Suppressor macrophage (primary cell): Measurements from ENCODE around the gene FAM118B.
"Not testable (repeated sequence)": the region's sequence is repeated elsewhere in the genome, so short reads cannot be mapped to it uniquely, and the experiment has no call there.

Experiments used
- DNase-seq, 4 experiments: peaks; one replicate each; pipeline ENCODE4 v3.0.0-alpha.2; 2020 to 2022

Gene FAM118B

DNA sequence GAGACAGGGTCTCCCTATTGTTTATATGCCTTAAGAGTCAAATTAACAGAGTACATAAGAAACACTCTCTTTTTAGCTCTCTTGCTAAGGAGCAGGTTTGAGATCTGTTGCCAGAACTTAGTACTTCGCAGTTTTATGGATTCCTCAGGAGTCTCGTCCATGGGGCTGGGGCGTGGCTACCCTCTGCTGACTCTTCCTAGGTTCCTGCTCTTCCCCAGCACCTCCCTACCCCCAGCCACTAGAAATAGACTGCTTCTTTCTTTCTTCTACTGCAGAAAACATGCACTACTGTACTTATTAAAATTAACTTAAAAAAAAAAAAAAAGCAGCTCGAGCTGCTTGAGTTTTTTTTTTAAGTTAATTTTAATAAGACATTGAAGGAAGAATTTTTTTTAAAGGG lies 8.0 kb downstream of the FAM118B start:
- DNase-seq, result peak in 2 of 4 experiments; percentile 9

DNA sequence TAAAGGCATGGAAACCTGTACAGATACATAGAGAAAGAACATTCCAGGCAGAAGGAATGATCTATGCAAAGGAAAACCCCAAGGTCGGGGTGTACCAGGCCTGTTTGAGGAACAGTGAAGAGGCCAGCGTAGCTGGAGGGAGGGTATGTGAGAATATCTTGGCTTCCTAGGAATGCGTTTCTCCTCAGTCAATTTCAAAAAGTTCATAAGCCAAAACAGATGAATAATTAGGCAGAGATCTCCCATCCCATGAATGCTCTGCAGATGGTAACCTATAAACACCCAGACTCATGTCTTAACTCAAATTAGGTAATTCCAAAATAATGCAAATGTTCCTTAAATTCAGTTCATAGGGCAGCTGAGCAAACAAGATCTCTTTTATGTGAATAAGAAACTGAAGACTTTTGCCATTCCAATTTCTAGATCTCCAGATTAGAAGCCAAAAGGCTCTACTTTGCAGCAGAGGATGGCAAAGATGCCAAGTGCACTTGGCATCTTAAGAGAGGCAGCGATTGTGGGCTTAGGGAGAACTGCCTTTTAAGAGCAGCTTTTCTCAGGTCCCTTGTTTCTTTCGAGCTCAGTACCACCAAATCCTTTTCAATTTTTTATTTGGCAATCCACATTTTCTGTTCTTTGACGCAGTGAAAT lies 13.2 kb downstream of the FAM118B start:
- no peak for DNase-seq

DNA sequence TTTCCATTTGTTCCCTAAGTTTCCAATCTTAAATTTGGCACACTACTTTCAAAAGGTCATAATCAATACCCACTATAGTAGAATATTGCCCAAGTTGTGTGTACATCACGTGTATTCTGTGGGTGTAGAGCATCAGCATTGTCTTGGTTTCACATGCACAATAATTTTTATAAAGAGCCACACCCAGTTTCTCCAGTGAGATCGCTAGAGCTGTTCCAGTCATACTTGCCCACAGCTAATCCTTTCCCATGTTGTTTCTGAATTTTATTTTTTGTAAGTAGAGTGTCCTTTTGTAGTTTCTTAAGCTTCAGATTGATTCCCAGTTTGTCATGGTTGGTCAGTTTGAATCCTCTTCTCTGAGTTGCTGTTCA lies 13.7 kb downstream of the FAM118B start:
- no peak for DNase-seq

DNA sequence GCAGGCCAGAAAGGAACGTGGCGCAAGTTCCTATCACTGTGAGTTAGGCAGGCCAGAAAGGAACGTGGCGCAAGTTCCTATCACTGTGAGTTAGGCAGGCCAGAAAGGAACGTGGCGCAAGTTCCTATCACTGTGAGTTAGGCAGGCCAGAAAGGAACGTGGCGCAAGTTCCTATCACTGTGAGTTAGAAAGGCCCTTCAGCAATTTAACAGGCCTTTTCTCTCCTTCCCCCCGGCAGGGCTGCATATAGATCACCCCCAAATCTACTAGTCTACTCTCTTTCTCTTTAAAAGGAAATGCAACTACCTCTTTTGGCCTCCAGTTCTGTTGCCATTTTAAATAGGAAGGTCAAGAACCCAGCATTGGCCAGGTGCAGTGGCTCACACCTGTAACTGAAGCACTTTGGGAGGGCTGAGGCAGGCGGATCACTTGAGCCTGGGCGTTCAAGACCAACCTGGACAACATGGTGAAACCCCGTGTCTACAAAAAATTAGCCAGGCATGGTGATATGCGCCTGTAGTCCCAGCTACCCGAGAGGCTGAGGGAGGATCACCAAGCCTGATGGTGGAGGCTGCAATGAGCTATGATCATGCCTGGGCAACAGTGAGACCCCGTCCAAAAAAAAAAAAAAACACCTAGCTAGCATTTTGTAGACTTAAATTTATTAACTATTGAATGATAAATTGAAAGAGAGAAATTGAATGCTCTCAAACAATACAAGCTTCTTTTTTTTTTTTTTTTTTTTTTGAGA lies 14.9 kb downstream of the FAM118B start:
- DNase-seq, result no peak

DNA sequence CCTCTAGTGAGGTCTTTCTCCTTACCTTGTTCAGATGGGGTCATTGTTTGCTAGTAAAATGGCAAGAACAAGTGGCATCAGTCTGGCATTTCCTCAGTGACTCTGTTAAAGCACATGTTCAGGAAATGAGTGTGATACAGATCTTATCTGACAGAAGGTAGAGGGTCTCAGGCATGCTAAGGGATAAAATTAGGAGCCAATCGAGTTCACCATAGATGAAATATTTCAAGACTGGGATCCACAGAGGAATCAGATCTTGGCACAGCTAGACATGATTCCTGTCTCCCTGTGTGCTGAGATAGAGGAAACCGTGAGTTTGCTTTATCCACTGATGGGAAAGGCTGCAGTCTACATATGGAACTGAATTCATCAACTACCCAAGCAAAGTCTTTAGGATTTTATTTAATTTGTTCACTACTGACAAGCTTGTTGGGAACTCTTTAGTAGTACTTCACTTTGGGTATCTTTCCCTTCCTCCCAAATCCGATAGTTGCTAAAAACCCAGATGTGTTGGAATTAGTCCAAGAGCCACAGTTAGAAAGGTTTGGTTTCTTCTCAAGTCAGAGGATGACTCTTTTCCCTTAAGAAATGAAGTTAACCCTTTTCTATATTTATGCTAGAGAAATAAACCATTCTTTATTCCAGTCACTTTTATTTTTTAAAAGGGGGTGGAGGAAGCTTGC lies 18.4 kb downstream of the FAM118B start:
- no peak for DNase-seq

DNA sequence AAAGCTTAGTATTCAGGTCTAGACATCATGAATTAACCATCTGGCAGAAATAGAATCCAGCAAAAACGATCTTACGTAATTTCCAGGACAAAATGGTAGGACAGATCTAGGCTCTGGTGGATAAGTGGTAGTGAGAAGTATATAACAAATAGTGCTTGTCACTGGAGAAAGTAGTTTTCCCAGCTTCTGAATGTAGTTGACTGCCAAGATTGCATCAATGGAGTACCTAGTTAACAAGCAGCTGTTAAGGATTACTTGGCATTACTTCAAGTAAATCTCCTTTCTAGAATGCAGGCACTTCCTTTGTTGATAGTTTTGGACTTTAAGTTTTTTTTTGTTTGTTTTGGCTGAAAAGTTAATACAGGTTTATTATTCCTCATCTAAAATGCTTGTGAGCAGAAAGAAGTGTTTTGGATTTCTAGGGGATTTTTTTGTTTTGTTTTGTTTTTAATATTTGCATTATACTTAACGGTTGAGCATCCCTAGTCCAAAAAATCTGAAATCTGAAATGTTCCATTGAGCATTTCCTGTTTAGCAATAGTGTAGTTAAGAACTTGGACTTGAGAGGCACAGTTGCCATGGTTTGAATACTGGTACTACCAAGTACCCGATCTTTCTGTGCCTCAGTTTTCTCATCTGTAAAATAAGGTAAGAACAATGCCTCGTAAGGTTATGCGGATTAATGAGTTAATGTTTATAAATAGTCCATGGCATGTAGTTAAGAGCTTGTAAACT lies 20.3 kb downstream of the FAM118B start:
- DNase-seq, result no peak

DNA sequence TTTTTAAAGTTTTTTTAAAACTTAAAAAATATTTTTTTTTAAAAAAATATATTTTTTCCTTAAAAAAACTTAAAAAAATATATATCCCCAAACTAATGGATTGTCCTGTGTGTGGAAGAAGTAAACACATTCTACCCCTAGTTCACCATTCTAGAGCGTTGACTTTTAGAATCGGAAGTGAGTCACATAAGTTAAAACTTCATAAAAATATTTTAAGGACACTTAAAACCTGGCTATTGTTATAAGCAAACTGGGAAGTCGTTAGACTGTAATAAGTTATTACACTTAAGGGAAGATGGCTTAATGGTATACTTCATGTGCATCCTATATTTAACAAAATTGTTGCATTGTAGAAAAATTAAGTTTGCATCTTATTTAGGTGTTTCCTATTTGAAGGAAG lies 21.1 kb downstream of the FAM118B start:
- no peak for DNase-seq

DNA sequence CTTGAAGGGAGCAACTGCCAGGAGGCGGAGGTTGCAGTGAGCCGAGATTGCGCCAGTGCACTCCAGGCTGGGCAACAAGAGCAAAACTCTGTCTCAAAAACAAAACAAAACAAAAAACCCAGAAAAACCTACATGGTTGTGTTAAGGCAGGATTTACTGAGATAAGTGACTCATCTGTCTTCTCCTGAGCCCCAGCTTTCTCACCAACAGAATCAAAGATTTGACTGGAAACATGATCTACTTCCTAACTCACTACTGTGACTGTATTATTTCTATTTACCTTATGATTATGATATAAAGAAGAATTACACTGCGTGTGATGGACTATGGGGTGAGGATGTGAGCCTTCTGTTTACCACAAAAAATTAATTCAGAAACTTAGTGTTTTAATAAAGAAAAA lies 21.8 kb downstream of the FAM118B start:
- DNase-seq, result no peak

DNA sequence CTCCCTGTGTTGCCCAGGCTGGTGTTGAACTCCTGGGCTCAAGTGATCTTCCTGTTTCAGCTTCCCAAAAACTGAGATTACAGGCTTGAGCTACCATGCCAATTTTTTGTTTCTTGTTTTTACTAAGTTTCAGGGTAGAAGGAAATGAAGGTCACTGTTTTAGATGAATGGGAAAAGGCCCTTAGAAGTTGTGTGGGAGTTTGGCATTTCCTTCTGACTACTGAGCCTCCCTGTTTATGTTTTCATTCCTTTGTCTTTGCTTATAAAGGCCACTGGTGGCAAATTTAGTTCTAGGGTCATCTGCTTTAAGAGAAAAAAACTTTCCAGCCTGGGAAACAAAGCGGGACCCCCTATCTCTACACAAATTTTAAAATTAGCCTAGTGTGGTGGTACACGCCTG lies 35.1 kb downstream of the FAM118B start:
- DNase-seq, result peak in 1 of 4 experiments; percentile 25

DNA sequence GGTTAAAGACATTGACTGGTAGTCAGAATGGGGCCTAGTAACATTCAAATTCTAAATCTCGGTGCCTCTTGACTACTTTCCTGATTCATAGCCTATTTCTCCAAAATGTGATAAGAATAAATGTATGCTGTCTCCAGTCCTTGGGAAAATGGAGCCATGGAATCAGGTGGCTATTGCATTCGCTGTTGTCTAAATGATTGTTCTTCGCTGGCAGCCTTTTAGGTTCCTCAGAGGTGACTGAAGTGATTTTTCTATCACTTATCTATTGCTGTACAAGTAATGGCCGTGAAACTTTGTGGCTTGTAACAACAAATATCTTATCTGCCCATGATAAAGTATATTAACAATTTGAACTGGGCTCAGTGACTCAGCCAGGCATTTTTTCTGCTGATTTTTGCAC lies 41.7 kb downstream of the FAM118B start:
- DNase-seq, result no peak

DNA sequence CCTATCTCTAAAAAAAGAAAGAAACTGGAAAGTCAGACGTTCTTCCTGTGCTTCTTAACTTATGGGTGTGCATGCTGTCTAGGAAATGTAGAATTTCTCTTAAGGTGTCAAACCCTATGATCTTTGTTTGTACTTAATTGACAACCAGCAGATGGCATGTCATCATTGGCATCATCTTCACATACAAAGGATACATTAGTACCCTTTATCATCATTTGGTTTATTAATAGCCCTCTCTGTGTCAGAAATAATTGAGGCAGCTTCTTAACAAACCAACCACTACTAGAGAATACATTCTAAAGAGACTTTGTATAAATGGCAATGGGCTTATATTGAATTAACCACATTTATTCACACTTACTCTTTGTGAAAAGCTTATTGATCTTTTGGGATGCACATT lies 43.2 kb downstream of the FAM118B start:
- no peak for DNase-seq

DNA sequence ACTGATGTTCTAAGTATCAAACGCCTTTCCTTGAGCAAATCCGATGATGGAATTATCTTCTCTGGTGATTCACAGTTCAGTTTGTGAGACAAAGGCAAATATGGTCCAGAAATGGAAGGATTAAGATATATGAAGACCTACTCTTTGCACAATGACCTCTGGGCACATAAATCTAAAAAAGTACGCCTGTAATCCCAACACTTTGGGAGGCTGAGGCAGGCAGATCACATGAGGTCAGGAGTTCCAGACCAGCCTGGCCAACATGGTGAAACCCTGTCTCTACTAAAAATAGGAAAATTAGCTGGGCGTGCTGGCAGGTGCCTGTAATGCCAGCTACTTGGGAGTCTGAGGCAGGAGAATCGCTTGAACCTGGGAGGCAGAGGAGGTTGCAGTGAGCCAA lies 43.9 kb downstream of the FAM118B start:
- not testable (repeated sequence) for DNase-seq

DNA sequence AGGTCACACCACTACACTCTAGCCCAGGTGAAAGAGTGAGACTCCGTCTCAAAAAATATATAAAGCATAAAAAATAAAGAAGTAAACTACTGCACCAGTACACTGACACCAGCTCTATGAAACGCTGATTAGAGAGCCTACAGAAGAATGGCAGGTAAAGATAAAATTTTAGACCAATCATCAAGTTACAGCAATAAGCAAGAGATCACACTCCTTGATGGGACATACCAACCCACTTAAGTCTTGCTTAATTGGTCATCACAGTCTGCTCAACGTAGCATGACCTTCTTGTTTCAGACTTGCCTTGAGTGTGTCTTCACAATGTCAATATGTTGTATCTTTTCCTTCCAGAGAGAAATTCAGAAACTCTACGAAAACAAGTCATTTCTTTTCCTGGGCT lies 44.6 kb downstream of the FAM118B start:
- DNase-seq, result no peak

DNA sequence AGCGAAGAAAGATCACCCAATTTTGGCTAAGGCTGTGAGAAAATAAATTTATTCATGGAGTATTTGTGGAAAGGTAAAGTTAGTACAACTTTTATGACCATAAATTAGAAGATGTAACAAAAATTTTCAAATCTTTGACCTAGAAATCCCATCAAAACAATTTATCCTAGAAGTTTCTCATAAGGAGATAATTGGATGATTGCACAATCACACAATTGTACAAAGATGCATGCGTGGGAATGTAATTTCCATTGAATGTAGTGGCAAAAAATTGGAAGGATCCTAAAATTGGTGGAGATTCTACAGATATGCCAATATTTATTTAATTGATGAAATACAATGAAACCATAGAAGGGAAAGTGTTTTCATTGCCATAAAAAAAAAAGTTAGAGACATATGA lies 45.6 kb downstream of the FAM118B start:
- no peak for DNase-seq

DNA sequence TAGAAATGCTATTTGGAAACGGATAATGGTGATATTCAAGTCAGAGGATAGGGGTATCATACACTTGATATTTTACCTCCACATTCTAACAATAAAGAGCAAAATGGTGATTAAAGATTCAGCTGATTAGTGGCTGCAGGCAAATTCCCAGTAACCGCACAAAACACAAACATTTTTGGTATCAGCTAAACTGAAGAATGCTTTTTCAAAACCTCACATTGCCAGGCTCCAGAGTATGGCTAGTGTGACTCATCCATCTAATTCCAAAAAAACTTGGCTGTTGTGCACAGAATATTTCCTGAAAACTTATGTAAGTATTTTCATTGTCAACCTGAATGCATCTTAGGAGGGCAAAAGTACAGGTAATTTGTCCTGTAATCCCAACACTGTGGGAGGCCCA lies 46.2 kb downstream of the FAM118B start:
- no peak for DNase-seq

DNA sequence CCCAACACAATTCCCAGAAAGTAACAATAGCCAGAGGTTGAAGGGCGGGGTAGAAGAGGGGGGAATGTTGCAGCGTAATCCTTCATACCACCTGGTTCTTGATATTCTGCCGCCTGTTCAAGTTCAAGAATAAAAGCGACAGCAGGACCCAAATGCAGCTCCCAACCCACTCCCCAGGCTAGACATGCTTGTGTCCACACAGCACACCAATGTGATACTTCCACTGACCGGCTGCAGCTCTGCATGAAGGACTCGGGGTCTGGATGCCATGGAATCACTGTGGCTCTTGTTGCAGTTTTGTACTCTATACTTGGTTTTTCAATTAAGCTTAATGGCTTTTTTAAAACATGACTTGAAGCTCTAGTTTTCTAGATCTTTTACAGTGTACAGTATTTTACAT lies 50.6 kb downstream of the FAM118B start:
- DNase-seq, result no peak

DNA sequence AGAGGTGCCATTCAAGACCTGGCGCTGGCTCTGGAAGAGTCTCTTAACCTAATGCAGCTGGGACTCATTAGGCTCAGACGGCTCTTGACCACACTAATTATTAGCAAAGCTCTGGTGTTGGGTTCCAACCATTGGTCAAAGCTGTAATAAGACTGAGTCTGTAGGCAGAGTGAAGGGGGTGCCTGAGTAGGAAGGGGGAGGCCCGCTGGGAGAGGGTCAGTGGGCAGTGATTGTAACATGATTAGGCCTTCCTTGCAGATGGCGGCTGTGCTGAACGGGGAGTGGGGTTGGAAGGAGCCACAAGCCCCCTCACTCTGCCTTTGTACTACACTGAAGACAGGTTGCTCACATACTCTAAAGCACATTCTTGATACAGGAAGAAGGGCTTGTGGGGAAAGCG lies 51.9 kb downstream of the FAM118B start:
- no peak for DNase-seq

DNA sequence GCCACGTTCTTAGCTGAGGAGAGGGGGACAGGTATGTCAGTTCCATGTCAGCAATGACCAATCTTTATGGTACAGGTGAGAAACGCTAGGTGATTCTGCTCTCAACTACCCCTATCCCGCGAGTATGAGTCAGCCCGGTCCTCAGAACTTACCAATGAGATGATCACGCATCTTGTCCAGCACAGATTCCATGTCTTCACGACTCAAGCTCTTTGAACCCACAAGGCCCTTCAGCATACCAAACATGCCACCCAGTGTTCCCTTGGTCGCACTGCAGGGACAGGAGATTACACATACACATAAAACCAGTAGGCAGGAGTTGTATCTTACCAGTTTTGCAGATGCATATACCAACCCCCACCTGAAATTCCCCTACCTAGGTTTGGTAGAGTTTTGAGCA lies 54.2 kb downstream of the FAM118B start:
- DNase-seq, result peak in 1 of 4 experiments; percentile 20

DNA sequence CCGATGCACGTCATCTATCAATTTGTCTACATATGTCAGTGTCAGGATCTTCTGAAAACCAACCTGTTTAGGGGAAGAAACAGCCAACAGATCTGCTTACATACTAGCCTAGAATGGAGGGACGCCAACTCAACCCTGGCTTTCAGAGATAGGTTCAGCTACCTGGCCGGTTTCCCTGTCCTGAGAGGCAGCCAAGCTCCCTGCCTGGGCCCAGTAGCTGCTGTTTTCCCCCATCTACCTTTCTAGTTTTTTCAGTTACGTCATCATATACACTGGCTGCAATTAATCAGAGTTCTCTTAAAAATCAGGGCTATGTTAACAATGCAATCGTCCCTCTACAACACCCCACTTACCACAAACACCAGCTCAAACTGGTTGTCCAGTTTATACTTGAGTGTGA lies 56.1 kb downstream of the FAM118B start:
- DNase-seq, result no peak

DNA sequence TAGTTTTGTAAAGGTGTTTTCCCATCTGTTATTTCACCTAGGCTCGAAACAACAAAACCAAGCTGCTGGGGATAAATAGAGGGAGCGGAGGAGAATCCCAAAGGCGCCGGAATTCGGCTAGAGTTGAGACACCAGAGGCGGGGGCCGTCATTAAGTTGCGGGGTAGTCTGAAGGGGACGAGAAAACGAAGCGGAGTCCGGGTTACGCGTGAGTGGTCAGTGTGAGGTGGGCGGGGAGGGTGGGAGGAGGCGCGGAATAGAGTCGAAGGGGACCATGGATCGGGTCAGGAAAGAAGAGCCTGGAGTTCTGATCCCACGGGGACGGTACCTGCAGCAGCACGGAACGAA lies 56.8 kb downstream of the FAM118B start:
- DNase-seq, result peak in 1 of 4 experiments; percentile 11

DNA sequence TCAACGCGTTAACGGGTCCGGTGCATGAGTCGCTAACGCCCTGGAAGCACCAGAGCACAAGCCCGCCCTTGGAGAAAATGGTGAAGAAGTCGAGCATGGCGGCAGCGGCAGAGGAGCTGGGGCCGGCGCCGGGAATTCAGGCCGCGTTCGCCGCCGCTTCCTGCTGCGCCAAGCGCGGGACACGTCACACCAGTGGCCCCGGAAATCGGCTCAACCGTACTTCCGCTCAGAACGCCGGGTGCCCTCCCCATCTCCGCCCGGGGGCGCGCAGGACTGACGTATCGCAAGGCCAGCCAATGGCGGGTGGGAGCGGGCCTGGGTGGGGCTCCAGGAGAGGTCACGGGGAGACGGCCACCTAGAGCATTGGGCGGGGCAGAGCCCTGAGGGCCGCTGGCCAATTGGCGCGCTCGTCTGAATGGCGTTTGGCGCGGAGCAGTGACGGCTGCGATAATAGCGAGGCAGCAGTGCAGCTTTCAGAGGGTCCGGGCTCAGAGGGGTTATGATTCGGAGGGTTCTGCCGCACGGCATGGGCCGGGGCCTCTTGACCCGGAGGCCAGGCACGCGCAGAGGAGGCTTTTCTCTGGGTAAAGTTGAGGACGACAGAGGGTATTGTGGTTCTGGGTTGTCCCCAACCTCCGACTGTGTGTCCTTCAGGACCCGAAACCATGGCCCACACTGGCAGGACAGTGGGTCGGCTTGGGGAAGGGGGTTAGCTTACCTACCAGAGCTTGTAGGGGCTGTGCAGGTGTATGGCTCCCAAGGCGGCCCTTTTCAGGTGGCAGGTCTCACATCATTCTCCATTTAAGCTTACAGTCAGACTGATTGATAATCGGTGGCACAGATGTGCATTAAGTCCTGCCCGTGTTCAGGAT lies 57.4 kb downstream of the FAM118B start, which contains the start of the genes FOXRED1 and SRPRA:
Gene FOXRED1 (plus strand): TSS at position 447 of the 872 bp plus-strand sequence. CDS start 53 bp downstream, at position 500.
Gene SRPRA (minus strand): TSS at position 188 of the 872 bp plus-strand sequence. CDS start 91 bp downstream, at position 97.
- peak; percentile 99 to 100 (median 100) for DNase-seq

DNA sequence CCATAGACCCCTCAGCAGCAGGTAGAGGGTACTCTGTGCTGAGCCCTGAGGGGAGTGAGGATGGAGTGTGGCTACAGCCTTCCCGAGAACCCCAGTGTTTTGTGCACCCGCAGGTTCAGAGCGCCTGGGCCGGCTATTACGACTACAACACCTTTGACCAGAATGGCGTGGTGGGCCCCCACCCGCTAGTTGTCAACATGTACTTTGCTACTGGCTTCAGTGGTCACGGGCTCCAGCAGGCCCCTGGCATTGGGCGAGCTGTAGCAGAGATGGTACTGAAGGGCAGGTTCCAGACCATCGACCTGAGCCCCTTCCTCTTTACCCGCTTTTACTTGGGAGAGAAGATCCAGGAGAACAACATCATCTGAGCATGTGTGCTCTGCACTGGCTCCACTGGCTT lies 65.7 kb downstream of the FAM118B start:
- DNase-seq, result no peak
